KBM-7 (cell line): Measurements from ENCODE around the gene DAD1.
"Not testable (repeated sequence)": the region's sequence is repeated elsewhere in the genome, so short reads cannot be mapped to it uniquely, and the experiment has no call there.

Experiments
- DNase-seq: peaks from one replicate; pipeline ENCODE4 v3.0.0-alpha.2; 2015
- in situ Hi-C: fragments of 300-500 bp; cut with MboI; formaldehyde crosslinking; loops from 2 replicates; pipeline ENCODE4 v1.14.3; 2020; ENCODE audit warnings: low sequenced_read_pairs, low pct_unique_long_range_greater_than_20kb, mixed read lengths

DAD1 gene

DNA sequence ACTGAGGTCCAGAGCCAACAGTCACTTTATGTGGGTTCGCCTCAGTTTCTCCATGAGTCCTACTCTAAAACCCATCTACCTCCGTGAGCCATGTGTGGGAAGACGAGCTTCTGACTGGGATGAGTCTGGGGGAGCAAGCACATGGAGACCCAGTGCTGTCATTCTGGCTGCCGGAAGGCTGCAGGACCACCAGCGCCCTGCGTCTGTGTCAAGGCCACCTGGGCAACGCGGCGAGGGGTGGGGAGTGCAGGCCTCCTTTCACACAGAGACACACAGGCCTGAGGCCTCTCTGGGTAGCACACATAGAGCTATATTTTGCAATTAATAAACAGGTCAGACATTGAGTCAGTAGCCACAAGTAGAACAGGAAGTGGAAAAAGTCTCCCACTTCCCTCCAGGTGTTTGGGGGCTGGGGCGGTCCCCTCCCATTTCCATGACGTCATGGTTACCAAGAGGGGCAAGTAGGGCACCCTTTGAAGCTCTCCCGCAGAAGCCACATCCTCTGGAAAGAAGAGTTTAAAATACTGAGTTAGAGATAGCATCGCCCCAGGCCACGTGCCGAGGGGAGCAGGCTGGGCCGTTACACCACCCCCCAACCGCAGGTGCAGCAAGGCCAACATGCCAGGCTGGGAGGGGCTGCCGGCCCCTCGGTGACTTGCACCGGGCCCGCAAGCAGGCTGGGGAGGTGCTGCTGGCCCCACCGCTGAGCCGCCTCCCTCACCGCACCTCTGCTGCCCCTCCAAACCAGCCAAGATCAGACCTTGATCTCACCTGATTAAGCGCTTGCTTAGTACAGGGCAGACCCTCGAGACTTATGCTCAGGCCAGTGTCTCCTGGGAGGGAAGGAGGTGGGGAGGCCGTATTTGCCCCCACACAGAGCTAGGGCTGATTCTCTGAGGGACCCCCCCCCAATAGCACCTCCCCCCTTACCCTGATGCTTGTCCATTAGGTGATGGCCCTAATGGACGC, 32.7 kb downstream of the DAD1 start:
- DNase-seq, result peak; percentile 99
- in situ Hi-C loops, result no loop called here

DNA sequence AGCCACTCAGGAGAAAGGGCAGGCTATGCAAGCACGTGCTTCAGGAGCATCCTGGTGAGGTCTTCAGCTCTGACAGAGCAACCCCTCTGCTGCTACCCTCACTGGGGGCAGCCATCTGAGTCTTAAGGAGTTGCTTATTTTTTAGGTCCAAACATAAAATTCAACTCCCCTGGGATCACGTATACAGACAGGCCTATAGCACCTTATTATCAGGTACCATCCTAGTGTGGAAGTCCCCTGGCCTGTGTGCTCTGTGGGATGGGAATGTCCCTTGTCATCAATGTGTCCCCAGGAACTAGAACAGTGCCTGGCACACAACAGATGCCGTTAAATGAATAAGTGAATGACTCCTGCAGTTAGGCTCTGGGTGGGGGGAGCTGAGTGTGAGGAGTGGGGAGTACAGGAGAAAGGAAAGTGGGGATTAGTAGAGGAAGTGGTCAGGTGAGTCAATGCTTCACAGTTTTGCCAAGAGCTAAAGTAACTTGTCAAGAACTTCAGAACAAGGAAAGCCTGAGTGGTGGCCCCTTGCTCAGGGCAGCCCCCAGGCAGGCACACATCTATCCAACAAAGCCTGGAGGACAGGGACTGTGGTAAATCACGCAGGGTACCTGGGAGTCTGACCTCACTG, 33.5 kb downstream of the DAD1 start:
- DNase-seq, result peak; percentile 59
- in situ Hi-C loops, result no loop called here

- no peak for DNase-seq
- in situ Hi-C loops, result no loop called here
Observed at GRCh38 chr14:22554498-22555383, 34.3 kb downstream of the DAD1 start.

- DNase-seq, in situ Hi-C loops: not testable (repeated sequence)
Observed at GRCh38 chr14:22553861-22554497, 35.0 kb downstream of the DAD1 start.

DNA sequence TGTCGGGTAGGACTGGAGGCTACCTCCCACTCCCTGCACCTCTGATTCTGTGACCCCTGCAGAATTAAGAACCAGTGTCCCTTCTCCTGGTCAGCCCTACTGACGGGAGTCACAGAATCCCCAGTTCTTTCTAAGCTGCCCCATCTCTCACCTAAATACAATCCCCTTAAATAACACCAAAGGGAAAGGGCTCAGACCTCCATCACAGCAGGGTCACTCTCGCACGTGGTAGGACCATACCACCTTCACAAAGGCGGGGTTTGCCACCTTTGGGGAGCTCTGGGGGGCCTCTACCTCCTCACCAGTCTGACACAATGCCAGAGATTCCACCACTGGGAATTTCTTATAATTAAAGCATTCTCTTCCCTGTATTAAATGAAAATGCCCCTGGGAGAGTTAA, 35.6 kb downstream of the DAD1 start:
- DNase-seq, result no peak
- in situ Hi-C loops, result no loop called here

GRCh38 chr14:22552827-22553076, 36.3 kb downstream of the DAD1 start:
- no peak for DNase-seq
- in situ Hi-C loops, result no loop called here

GRCh38 chr14:22552001-22552826, 36.8 kb downstream of the DAD1 start:
- DNase-seq, result no peak
- in situ Hi-C loops, result no loop called here

- in situ Hi-C loops, result no loop called here
- DNase-seq, result peak; percentile 32
Observed at GRCh38 chr14:22551605-22551997, 37.4 kb downstream of the DAD1 start.

DNA sequence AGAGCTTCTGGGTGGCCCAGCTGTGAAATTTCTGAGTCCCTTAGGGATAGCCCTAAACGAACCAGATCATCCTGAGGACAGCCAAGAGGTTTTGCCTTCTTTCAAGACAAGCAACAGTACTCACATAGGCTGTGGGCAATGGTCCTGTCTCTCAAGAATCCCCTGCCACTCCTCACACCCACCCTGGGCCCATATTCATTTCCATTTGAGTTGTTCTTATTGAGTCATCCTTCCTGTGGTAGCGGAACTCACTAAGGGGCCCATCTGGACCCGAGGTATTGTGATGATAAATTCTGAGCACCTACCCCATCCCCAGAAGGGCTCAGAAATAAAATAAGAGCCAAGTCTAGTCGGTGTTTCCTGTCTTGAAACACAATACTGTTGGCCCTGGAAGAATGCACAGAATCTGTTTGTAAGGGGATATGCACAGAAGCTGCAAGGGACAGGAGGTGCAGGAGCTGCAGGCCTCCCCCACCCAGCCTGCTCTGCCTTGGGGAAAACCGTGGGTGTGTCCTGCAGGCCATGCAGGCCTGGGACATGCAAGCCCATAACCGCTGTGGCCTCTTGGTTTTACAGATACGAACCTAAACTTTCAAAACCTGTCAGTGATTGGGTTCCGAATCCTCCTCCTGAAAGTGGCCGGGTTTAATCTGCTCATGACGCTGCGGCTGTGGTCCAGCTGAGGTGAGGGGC, 38.9 kb downstream of the DAD1 start:
- in situ Hi-C loops, result loop anchor here (10.0 kb wide), 1 partner anchor 65 kb away; no protein-coding TSS in a partner anchor
- peak; percentile 75 for DNase-seq

GRCh38 chr14:22549324-22549962, 39.6 kb downstream of the DAD1 start:
- in situ Hi-C loops, result loop anchor here (10.0 kb wide), 1 partner anchor 65 kb away; no protein-coding TSS in a partner anchor
- no peak for DNase-seq

GRCh38 chr14:22547948-22548750, 40.9 kb downstream of the DAD1 start:
- in situ Hi-C loops, result loop anchor here (10.0 kb wide), 1 partner anchor 63 kb away; no protein-coding TSS in a partner anchor
- no peak for DNase-seq

DNA sequence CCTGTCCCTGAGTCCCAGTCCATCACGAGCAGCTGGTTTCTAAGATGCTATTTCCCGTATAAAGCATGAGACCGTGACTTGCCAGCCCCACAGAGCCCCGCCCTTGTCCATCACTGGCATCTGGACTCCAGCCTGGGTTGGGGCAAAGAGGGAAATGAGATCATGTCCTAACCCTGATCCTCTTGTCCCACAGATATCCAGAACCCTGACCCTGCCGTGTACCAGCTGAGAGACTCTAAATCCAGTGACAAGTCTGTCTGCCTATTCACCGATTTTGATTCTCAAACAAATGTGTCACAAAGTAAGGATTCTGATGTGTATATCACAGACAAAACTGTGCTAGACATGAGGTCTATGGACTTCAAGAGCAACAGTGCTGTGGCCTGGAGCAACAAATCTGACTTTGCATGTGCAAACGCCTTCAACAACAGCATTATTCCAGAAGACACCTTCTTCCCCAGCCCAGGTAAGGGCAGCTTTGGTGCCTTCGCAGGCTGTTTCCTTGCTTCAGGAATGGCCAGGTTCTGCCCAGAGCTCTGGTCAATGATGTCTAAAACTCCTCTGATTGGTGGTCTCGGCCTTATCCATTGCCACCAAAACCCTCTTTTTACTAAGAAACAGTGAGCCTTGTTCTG, 41.6 kb downstream of the DAD1 start:
- in situ Hi-C loops, result loop anchor here (10.0 kb wide), 1 partner anchor 63 kb away; no protein-coding TSS in a partner anchor
- no peak for DNase-seq

DNA sequence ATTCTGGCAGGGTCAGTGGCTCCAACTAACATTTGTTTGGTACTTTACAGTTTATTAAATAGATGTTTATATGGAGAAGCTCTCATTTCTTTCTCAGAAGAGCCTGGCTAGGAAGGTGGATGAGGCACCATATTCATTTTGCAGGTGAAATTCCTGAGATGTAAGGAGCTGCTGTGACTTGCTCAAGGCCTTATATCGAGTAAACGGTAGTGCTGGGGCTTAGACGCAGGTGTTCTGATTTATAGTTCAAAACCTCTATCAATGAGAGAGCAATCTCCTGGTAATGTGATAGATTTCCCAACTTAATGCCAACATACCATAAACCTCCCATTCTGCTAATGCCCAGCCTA, 42.3 kb downstream of the DAD1 start:
- in situ Hi-C loops, result loop anchor here (10.0 kb wide), 1 partner anchor 62 kb away; no protein-coding TSS in a partner anchor
- no peak for DNase-seq

DNA sequence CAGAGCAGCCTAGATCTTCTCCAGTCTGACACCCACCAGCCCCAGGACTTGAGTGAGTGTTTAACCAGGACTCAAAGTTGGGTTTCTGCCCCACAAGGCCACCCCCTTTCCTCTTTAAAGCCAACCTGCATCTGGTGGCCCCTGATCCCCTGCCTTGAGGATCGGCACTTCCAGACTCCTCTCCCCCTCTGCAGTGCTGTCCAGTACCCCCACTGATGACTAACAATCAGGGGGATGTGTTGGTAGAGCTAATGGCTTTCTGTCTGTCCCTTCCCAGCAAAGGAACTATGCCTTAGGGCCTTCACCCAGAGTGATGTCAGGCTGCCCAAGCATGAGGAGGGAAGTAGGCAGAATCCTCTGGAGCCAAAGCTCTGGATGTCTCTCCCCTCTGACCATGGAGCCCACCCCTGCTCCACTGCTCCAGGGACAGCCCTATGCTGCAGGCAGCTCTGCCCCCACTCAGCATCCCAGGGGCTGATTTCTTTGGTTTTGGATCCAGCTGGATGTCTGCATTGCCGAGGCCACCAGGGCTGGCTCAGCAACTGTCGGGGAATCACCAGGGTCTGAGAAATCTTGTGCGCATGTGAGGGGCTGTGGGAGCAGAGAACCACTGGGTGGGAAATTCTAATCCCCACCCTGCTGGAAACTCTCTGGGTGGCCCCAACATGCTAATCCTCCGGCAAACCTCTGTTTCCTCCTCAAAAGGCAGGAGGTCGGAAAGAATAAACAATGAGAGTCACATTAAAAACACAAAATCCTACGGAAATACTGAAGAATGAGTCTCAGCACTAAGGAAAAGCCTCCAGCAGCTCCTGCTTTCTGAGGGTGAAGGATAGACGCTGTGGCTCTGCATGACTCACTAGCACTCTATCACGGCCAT, 42.9 kb downstream of the DAD1 start:
- DNase-seq, result no peak
- in situ Hi-C loops, result loop anchor here (10.0 kb wide), 1 partner anchor 61 kb away; no protein-coding TSS in a partner anchor

DNA sequence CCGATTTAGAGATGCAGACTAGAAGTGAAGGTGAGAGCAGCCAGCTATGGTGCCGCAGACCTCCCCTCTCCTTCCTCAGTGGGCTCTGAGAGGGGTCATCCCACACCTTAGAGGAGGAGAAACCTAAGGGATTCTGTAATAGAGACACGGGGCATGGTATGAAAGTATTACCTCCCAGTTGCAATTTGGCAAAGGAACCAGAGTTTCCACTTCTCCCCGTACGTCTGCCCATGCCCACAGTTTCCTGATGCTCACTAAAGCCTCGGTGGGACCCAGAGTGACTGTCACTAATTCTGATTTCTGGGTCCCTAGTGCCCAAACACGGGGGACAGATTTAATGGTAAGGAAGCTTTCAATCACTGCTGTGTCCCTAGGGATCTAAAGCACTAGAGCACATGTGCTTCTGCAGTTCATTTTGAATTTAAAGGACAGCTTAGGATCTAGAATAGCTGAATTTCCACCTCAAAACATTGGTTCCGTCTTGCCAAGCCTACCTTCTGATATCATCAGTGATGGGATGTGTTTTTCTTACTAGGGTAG, 44.1 kb downstream of the DAD1 start:
- DNase-seq, result no peak
- in situ Hi-C loops, result loop anchor here (10.0 kb wide), 1 partner anchor 60 kb away; no protein-coding TSS in a partner anchor
